OCI-LY7 (cell line): ENCODE results near the gene NEDD9. TPM values are rescaled to one million over a fixed set of nuclear protein-coding genes. Genes with fewer than 3 reads are reported as not detected.

ENCODE experiments used
- BruUV-seq: library from RNA; stranded (reverse); fragments of 400-500 nt; replicated peaks from 2 replicates; lab custom pipeline; 2021; lab: Mats Ljungman, UMichigan
- CTCF ChIA-PET: fragments of 300-600 bp; sonication (Branson Sonifier 250); formaldehyde crosslinking; loops from one replicate; lab custom pipeline; 2022; ENCODE audit warnings: antibody characterized with exemption; ENCODE audit not compliant: unreplicated experiment; lab: Charles Lee
- POLR2A ChIA-PET: fragments of 300-600 bp; sonication (Branson Sonifier 250); formaldehyde crosslinking; loops from one replicate; lab custom pipeline; 2022; ENCODE audit warnings: antibody characterized with exemption; lab: Charles Lee
- DNase-seq: peaks from one replicate; pipeline ENCODE4 v3.0.0-alpha.2; 2015; ENCODE audit warnings: low spot score
- H2AFZ ChIP-seq: fragments of 200-600 bp; sonication (generic), shearing (Covaris generic); 2 replicates; pipeline ENCODE4 v1.6.1; 2014; ENCODE audit warnings: mild to moderate bottlenecking, antibody characterized with exemption, low read length, moderate library complexity
- H3K27ac ChIP-seq: fragments of 200-600 bp; sonication (generic); 2 replicates; pipeline ENCODE4 v1.5.1; 2014; ENCODE audit warnings: mixed run types, low read depth, mild to moderate bottlenecking, moderate library complexity, low read length, inconsistent platforms; ENCODE audit not compliant: poor library complexity, severe bottlenecking
- H3K36me3 ChIP-seq: fragments of 200-600 bp; sonication (generic); 2 replicates; pipeline ENCODE4 v1.6.1; 2014; ENCODE audit warnings: mild to moderate bottlenecking, antibody characterized with exemption, low read length, moderate library complexity, mixed read lengths; ENCODE audit not compliant: insufficient read depth
- H3K4me1 ChIP-seq: fragments of 200-600 bp; sonication (generic); 2 replicates; pipeline ENCODE4 v1.5.1; 2014; ENCODE audit warnings: mild to moderate bottlenecking, low read length; ENCODE audit not compliant: insufficient read depth, poor library complexity, severe bottlenecking
- H3K4me2 ChIP-seq: fragments of 200-600 bp; sonication (generic); 2 replicates; pipeline ENCODE4 v1.6.1; 2014; ENCODE audit warnings: mild to moderate bottlenecking, low read length
- H3K4me3 ChIP-seq: fragments of 200-600 bp; sonication (generic); 2 replicates; pipeline ENCODE4 v1.5.1; 2014; ENCODE audit warnings: mild to moderate bottlenecking, low read depth, low read length; ENCODE audit not compliant: poor library complexity, severe bottlenecking
- H3K79me2 ChIP-seq: fragments of 200-600 bp; sonication (generic); 2 replicates; pipeline ENCODE4 v1.6.1; 2016; ENCODE audit warnings: low read depth, mild to moderate bottlenecking, low read length, moderate library complexity, mixed read lengths; ENCODE audit not compliant: insufficient read depth
- H3K9me2 ChIP-seq: fragments of 200-600 bp; sonication (generic); 2 replicates; pipeline ENCODE4 v1.6.1; 2016; ENCODE audit warnings: mild to moderate bottlenecking, low read length, mixed read lengths; ENCODE audit not compliant: insufficient read depth
- H3K9me3 ChIP-seq: fragments of 200-600 bp; sonication (generic); 2 replicates; pipeline ENCODE4 v1.6.1; 2014; ENCODE audit warnings: mild to moderate bottlenecking, mixed run types, low read length, mixed read lengths
- H4K20me1 ChIP-seq: fragments of 200-600 bp; sonication (generic); 2 replicates; pipeline ENCODE4 v1.6.1; 2014; ENCODE audit warnings: mild to moderate bottlenecking, antibody characterized with exemption, low read length, moderate library complexity, mixed read lengths; ENCODE audit not compliant: insufficient read depth
- EZH2phosphoT487 ChIP-seq: fragments of 200-600 bp; sonication (generic); IDR thresholded peaks from 2 replicates; pipeline ENCODE4 v1.6.1; 2018; ENCODE audit warnings: low read depth, borderline replicate concordance, mild to moderate bottlenecking, mixed run types, antibody characterized with exemption, low read length, moderate library complexity, mixed read lengths
- intact Hi-C: fragments of 100-400 bp; cut with micrococcal nuclease; formaldehyde crosslinking; loops from one replicate; pipeline ENCODE4 v1.10.0; 2022; ENCODE audit not compliant: unreplicated experiment
- total RNA-seq, 2 experiments: library from RNA; depleted of rRNA in 1 of 2; stranded (reverse); fragments of >200 nt in 1 of 2; shearing (Covaris generic) in 1 of 2; gene quantifications; 2 replicates each; pipeline ENCODE4 v1.2.3, GENCODE V29; 2014 to 2022
- TF ChIP-seq, protein P1 (sequence below): fragments of 200-600 bp; sonication (generic); conservative IDR thresholded peaks from 2 replicates; pipeline ENCODE4 v1.5.1; 2014; ENCODE audit warnings: mild to moderate bottlenecking, antibody characterized with exemption, low read length, moderate library complexity, mixed read lengths

Gene NEDD9
- total RNA-seq, 2 experiments from 2014 or later, result 13.0 to 41.6 TPM

DNA sequence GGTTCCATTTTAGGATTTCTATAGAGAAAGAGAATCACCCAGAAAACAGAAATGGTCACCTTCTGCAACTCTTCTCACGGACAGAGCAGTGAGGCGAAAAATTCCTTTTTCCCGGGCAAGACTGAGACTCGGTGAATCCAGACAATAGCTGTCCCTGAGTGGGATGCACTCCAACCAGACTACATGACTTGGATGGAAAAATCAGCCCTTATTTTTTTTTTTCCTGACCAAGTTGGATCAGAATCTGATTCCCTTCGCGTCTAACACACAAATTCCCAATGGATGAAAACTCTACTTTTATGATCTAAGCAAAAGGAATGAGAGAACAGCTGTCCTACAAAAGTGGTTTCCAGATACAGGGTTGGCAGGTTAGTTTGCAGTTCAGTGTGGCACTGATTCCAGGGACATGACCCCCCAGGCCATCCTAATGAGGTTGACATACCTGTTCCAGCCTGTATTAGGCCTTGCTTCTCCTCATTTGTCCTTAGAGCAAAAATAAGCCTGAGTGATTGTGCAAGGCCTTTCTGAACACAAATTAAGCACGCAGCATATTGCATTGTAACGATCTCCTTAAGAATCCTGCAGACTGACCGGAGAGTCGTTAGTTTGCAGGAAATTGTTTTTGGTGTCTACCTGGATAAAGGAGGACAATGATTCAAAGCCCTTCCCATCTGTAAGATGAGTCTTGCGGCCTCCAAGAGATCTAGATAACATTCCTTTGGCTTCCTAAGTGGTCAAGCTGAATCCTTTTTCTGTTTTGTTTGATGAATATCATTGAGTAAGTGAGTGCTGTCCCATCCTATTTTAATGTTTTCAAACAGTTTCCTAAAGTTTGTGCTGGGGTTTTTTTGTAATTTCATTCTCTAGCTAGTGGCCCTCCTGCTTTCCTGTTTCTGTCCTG lies 1.5 kb upstream of the NEDD9 start:
- no TSS peak for BruUV-seq
- Histone ChIP-seq H3K4me3 (no peak overlapping the region), H3K36me3 (no peaks in the 10 kb centered on the region), H3K27ac (no peak overlapping the region), H3K79me2 (no peaks in the 10 kb centered on the region), H2AFZ (no peak overlapping the region), H3K4me2 (peak overlapping the region; percentile 74), H3K9me3 (no peaks in the 10 kb centered on the region), H4K20me1 (peaks cover 9% of the 10 kb centered on the region; the same call in 1 of the 2 replicates), H3K9me2 (no peaks in the 10 kb centered on the region), H3K4me1 (peaks cover 13% of the 10 kb centered on the region)
- TF ChIP-seq, protein P1, sequence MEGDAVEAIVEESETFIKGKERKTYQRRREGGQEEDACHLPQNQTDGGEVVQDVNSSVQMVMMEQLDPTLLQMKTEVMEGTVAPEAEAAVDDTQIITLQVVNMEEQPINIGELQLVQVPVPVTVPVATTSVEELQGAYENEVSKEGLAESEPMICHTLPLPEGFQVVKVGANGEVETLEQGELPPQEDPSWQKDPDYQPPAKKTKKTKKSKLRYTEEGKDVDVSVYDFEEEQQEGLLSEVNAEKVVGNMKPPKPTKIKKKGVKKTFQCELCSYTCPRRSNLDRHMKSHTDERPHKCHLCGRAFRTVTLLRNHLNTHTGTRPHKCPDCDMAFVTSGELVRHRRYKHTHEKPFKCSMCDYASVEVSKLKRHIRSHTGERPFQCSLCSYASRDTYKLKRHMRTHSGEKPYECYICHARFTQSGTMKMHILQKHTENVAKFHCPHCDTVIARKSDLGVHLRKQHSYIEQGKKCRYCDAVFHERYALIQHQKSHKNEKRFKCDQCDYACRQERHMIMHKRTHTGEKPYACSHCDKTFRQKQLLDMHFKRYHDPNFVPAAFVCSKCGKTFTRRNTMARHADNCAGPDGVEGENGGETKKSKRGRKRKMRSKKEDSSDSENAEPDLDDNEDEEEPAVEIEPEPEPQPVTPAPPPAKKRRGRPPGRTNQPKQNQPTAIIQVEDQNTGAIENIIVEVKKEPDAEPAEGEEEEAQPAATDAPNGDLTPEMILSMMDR, result no peak
- no peak for TF ChIP-seq EZH2phosphoT487
- POLR2A ChIA-PET, result interaction anchor here (0.7 to 1.8 kb wide), 3 partner anchors 10 to 111 kb away, joined by 3 to 5 read pairs (median 3); no protein-coding TSS in a partner anchor
- DNase-seq, result no peak
- intact Hi-C loops, result loop anchor here (2.0 to 5.0 kb wide), 2 partner anchors 153 to 227 kb away; no protein-coding TSS in a partner anchor
- CTCF ChIA-PET, result no interaction called here

DNA sequence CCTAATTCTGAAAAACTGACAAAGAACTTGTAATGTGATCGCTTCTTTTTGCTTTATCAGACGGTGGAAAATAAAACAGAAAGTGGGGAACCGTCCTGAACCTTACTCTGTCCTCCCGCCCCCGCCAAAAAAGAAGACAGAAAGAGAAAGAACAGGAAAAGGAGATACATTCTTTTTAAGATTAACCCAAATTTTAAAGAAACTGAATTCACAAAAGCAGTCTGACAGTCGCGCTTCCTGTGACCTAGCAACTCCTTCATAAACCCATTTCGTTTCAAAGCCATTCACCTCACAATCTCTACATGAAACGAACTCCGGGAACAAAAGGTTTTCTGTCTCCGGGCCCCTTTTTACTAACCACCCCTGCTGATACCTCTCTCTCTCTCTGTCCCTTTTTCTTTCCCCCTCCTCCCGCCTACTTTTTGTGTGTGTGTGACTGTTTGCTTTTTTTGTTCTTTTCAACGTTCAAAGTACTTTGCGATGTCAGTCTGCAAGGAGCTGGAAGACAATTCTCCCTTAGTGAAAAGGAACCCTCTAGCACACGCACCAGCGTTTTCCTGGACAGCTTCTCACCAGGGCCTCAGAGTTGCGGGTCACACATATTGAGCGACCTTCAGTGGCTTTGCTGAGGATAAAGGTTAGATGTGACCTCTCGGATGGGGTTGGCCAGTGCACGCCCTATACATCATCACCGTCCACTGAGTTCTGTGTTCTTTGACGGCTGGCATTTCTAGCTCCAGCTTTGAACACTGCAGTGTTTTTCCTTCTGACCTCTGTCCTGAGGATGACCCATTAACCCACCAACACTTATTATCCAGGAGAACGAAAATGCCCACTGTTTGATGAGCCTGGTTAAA lies 530 bp upstream of the NEDD9 start:
- Histone ChIP-seq H2AFZ (peak overlapping the region; percentile 94), H4K20me1 (peaks cover 9% of the 10 kb centered on the region; the same call in 1 of the 2 replicates), H3K36me3 (no peaks in the 10 kb centered on the region), H3K9me2 (no peaks in the 10 kb centered on the region), H3K4me1 (peaks cover 13% of the 10 kb centered on the region), H3K9me3 (no peaks in the 10 kb centered on the region), H3K4me3 (peak overlapping the region; percentile 65), H3K4me2 (peak overlapping the region; percentile 74), H3K27ac (no peak overlapping the region), H3K79me2 (no peaks in the 10 kb centered on the region)
- BruUV-seq, result no TSS peak
- TF ChIP-seq, protein P1, result no peak
- no peak for TF ChIP-seq EZH2phosphoT487
- DNase-seq, result no peak
- intact Hi-C loops, result loop anchor here (2.0 to 5.0 kb wide), 2 partner anchors 154 to 228 kb away; no protein-coding TSS in a partner anchor
- ChIA-PET POLR2A (interaction anchor here (0.6 to 1.9 kb wide), 9 partner anchors 9 to 195 kb away, joined by 3 to 6 read pairs (median 3); no protein-coding TSS in a partner anchor), CTCF (interaction anchor here (0.6 to 1.2 kb wide), 2 partner anchors 26 to 432 kb away, joined by 3 read pairs; no protein-coding TSS in a partner anchor)
